ENCODE data around the gene ATP13A3. TPM values are rescaled to one million over a fixed set of nuclear protein-coding genes. Genes with fewer than 3 reads are reported as not detected.

The ATP13A3 gene
- total RNA-seq, 1 donor from 2014 or later, result 171 TPM

DNA sequence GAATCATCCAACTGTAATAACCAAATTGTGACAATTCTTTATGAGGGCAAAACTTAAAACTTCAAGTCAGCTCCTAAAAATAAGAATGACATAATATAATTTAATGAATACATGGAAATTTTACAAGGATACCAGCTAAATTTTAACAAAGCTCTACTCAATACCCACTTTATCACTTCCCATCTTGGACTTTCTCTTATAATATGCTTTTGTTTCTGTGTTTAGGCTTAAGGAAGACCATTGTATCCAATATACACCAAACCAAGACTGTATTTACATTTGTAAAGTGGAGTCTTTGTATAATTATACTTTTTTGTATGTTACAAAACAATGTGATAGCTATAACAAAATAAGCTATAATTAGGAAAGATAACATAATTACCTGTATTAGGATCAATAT lies 16.8 kb downstream of the ATP13A3 start:
- Histone ChIP-seq H3K27me3 (ENCODE audit: control insufficient read depth, insufficient read depth, low read length) (no peaks in the 10 kb centered on the region), H3K36me3 (ENCODE audit: control insufficient read depth, insufficient read depth, low read length) (no peaks in the 10 kb centered on the region), H3K4me3 (ENCODE audit: low read depth, low read length) (no peak overlapping the region)
- no peak for DNase-seq (ENCODE audit: low read depth)
- TF ChIP-seq CTCF (IDR thresholded peaks at IDR 0.05; ENCODE audit: insufficient read depth, low read length, severe bottlenecking), result no peak
- no peak for FAIRE-seq

DNA sequence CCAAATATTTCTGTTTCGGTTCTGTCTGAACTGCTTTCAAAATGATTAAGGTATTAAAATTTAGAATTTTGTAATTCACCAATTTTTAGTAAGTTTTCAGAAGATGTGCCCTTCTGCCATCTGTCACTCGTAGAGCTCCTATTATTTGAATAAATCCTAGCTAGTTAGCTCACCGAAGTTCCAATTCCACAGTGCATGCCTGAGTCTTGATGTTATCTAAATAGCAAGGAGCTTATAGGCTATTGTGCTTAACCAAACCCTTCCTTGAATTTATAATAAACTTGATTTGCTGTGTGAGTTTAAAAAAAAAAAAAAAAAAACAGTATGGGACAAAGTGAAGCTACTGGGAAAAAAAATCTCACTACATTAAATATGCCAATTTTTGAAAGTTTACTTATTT lies 18.7 kb downstream of the ATP13A3 start:
- no peak overlapping the region for H3K4me3 ChIP-seq (ENCODE audit: low read depth, low read length)
- DNase-seq (ENCODE audit: low read depth) (no peak), FAIRE-seq (no peak)
- no peaks in the 10 kb centered on the region for H3K27me3 ChIP-seq (ENCODE audit: control insufficient read depth, insufficient read depth, low read length)
- no peak for TF ChIP-seq CTCF (IDR thresholded peaks at IDR 0.05; ENCODE audit: insufficient read depth, low read length, severe bottlenecking)
- H3K36me3 ChIP-seq (ENCODE audit: control insufficient read depth, insufficient read depth, low read length), result no peaks in the 10 kb centered on the region

GRCh38 chr3:194466761-194467356 lies 19.9 kb downstream of the ATP13A3 start:
- TF ChIP-seq CTCF (IDR thresholded peaks at IDR 0.05; ENCODE audit: insufficient read depth, low read length, severe bottlenecking), result no peak
- no peak for FAIRE-seq
- H3K27me3 ChIP-seq (ENCODE audit: control insufficient read depth, insufficient read depth, low read length), result no peaks in the 10 kb centered on the region
- DNase-seq (ENCODE audit: low read depth), result no peak
- no peak overlapping the region for H3K4me3 ChIP-seq (ENCODE audit: low read depth, low read length)
- H3K36me3 ChIP-seq (ENCODE audit: control insufficient read depth, insufficient read depth, low read length), result no peaks in the 10 kb centered on the region

- FAIRE-seq, result no peak
- Histone ChIP-seq H3K4me3 (ENCODE audit: low read depth, low read length) (no peak overlapping the region), H3K36me3 (ENCODE audit: control insufficient read depth, insufficient read depth, low read length) (no peaks in the 10 kb centered on the region), H3K27me3 (ENCODE audit: control insufficient read depth, insufficient read depth, low read length) (no peaks in the 10 kb centered on the region)
- TF ChIP-seq CTCF (IDR thresholded peaks at IDR 0.05; ENCODE audit: insufficient read depth, low read length, severe bottlenecking), result no peak
- no peak for DNase-seq (ENCODE audit: low read depth)
These were observed 20.8 kb downstream of the ATP13A3 start for GRCh38 chr3:194465920-194466570.

DNA sequence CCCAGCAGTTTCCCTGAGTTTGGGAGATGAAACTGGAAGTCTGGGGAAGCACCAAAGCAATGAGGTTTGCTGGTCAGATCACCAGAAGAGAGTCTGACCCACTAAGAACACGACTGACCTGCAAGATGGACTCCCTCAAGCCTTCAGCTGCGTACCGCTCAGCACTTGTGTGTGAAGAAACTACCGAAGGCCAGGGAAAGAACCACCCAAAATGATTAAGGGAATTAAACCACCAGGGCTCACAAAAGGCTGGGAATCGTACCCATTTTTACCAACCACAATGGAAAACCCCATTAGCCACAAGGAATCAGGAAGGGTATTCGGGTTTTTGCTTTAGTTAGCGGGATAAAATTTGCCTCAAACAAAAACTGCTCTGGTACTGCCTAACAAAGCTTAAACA lies 21.6 kb downstream of the ATP13A3 start:
- no peak overlapping the region for H3K4me3 ChIP-seq (ENCODE audit: low read depth, low read length)
- no peak for DNase-seq (ENCODE audit: low read depth)
- no peaks in the 10 kb centered on the region for H3K27me3 ChIP-seq (ENCODE audit: control insufficient read depth, insufficient read depth, low read length)
- no peak for TF ChIP-seq CTCF (IDR thresholded peaks at IDR 0.05; ENCODE audit: insufficient read depth, low read length, severe bottlenecking)
- peaks cover 2% of the 10 kb centered on the region for H3K36me3 ChIP-seq (ENCODE audit: control insufficient read depth, insufficient read depth, low read length)
- no peak for FAIRE-seq

DNA sequence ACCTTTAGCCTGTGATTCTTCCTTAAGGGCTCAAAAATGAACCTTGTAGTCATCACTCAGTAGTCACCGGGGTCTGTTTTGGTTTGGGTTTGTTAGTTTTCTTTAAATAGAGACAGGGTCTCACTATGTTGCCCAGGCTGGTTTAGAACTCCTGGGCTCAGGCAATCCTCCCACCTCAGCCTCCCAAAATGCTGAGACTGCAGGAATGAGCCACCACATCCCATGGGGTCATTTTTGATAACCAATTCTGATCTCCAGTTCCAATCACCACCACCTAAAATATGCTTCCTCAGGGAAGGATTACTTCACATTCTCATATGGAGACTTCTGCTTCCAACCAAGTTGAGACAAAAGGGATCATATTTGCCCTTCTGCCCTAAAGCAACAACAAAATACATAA lies 22.1 kb downstream of the ATP13A3 start:
- Histone ChIP-seq H3K27me3 (ENCODE audit: control insufficient read depth, insufficient read depth, low read length) (no peaks in the 10 kb centered on the region), H3K36me3 (ENCODE audit: control insufficient read depth, insufficient read depth, low read length) (peaks cover 2% of the 10 kb centered on the region), H3K4me3 (ENCODE audit: low read depth, low read length) (no peak overlapping the region)
- TF ChIP-seq CTCF (IDR thresholded peaks at IDR 0.05; ENCODE audit: insufficient read depth, low read length, severe bottlenecking), result no peak
- FAIRE-seq, result no peak
- DNase-seq (ENCODE audit: low read depth), result no peak
